GM18505 (cell line): Measurements from ENCODE around the gene RNF182.
"Not testable (repeated sequence)": the region's sequence is repeated elsewhere in the genome, so short reads cannot be mapped to it uniquely, and the experiment has no call there.

Experiments used
- ATAC-seq: cut with Tn5 transposase; IDR thresholded peaks from one replicate; pipeline ENCODE4 v1.9.1; 2021; ENCODE audit not compliant: unreplicated experiment
- POLR2A ChIP-seq: IDR thresholded peaks from 4 replicates; pipeline ENCODE4 v1.6.1; 2011; ENCODE audit warnings: borderline replicate concordance; ENCODE audit not compliant: insufficient read depth, insufficient read length; ENCODE audit errors: extremely low read depth

Gene RNF182

GRCh38 chr6:13924146-13924948 lies 405 bp upstream of the RNF182 start:
- no peak for TF ChIP-seq POLR2A
- ATAC-seq: no peak

- ATAC-seq: no peak
Measured at GRCh38 chr6:13926378-13926777, 1.6 kb downstream of the RNF182 start.

GRCh38 chr6:13927203-13927602 lies 2.5 kb downstream of the RNF182 start:
- no peak for TF ChIP-seq POLR2A
- no peak for ATAC-seq

More at GRCh38 chr6:13926378-13926777, 1.6 kb downstream of the RNF182 start:
- no peak for TF ChIP-seq POLR2A

- TF ChIP-seq POLR2A: no peak
- ATAC-seq: no peak
Measured at GRCh38 chr6:13929196-13929595, 4.4 kb downstream of the RNF182 start.

DNA sequence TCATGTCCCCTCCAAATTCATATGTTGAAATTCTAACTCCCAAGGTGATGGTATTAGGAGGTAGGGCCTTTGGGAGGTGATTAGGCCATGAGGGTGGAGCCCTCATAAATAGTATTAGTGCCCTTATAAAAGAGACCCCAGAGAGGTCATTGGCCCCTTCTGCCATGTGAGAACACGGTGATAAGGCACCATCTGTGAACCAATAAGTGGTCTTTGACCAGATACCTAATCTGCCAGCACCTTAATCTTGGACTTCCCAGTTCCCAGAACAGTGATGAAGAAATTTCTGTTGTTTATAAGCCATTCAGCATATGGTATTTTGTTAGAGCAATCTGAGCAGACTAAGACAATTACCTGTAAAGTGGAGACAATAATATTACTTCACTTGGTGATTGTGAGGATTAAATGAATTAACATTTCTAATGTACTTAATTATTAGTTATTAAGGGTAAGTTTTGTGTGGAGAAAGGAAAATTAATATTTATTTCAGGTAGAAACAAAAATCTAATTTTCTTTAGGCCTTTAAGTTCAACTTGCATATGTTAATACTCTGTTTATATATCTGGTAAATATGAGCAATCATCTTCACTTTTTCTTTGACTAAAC lies 7.1 kb downstream of the RNF182 start:
- no peak for ATAC-seq
- no peak for TF ChIP-seq POLR2A

GRCh38 chr6:13932785-13933184 lies 8.0 kb downstream of the RNF182 start:
- ATAC-seq: no peak

DNA sequence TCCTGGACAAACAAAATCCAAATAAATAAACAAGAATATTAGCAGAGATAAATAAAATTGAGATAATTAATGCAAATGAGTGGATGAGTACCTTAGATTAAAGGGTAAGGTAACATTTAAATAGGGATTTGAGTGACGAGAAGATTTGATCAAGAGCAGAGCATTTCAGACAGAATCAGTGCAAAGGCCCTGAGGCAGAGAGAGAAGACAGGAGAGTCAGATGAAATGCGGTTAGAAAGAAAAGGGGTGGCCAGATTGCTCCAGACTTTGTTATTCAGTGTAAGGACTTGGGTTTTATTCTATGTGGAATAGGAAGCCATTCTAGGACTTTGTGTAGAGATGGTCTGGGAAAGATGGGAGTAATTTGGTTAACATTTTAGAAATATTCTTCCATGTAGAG lies 10.0 kb downstream of the RNF182 start:
- TF ChIP-seq POLR2A: no peak
- ATAC-seq: no peak

More at GRCh38 chr6:13932785-13933184, 8.0 kb downstream of the RNF182 start:
- TF ChIP-seq POLR2A: no peak

DNA sequence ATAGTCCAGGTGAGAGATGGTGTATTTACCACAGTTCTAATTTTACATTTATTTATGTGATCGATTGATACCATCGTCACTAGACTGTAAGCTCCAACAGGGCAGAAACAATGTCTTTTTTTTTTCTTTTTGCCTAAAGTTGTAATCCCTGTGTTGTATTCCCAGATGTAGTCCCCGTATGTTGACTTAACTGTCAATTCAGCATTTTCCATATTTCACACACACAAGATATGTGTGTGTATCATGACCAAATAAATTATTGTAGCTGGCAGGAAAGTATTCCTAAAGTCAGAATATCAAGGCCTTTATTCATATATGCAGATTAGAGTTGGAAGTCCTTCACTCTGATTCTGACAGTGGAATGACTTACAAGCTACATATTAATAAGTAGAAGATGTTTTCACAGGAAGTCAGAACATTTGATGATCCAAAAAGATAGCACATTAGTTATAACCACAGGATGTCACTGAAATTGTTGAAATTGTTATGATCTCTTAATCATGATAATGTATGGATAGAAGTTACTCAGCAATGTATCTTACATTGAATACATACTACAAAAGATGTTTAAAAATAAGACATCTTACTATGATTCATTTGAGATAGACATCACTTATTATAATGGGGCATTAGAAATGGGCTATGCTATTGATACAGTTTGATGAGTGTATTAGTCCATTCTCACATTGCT lies 10.6 kb downstream of the RNF182 start:
- no peak for ATAC-seq
- TF ChIP-seq POLR2A: no peak

DNA sequence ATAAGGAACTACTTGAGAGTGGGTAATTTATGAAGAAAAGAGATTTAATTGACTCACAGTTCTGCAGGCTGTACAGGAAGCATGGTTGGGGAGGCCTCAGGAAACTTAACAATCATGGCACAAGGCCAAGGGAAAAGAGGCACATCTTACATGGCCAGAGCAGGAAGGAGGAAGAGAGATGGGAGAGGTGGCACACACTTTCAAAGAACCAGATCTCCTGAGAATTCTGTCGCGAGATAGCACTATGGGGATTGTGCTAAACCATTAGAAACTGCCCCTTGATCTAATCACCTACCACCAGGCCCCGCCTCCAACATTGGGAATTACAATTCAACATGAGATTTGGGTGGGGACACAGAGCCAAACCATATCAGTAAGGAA lies 11.1 kb downstream of the RNF182 start:
- not testable (repeated sequence) for ATAC-seq

- no peak for ATAC-seq
- TF ChIP-seq POLR2A: no peak
Measured at GRCh38 chr6:13941902-13942301, 17.1 kb downstream of the RNF182 start.

DNA sequence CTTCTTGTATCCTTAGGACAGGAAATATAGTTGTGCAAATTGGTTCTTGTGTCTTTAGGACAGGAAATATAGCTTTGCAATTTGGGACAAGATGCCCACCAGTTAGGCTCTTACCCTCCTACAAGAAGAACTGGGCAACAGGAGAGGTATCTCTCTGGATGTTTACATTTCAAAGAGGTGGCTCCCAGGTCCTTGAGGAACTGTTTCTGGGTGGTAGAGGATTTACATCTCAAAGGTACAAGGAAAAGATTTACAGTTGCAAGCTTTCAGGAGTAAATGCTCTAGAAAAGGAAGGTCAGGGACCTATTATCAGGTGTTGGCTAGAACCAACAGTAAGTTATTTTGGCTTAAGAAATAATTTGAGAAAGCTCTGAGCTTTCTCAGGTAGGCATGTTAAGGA lies 19.2 kb downstream of the RNF182 start:
- ATAC-seq: no peak
- TF ChIP-seq POLR2A: no peak

GRCh38 chr6:13946506-13946905 lies 21.8 kb downstream of the RNF182 start:
- ATAC-seq: no peak
- no peak for TF ChIP-seq POLR2A

DNA sequence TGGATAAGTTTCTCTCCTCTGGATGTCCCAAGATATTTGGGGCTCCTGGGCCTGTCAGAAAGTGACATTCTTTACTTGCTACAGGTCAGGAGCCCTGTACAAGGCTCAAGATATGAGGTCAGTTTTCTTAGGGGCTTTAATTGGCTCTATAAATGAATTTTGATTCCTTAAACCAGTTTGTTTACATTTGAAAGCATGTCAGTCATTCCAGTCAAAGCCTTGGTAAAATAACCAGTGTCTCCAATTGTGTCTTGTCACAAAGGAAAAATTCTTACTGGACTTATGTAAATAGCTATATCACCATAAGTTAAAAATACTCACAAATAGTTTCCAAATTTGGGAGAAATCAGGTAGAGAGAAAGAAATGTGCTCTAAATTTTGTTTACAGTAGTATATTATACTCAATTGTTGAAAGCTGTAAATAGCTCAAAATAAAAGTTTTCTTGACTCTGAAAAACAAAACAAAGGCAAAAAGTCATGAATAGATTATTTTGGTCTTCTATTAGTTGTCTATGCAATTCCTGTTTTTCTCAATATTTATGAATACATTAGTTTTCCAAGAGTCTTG lies 22.9 kb downstream of the RNF182 start:
- no peak for TF ChIP-seq POLR2A
- ATAC-seq: no peak

- ATAC-seq: no peak
- no peak for TF ChIP-seq POLR2A
Measured at GRCh38 chr6:13952101-13952500, 27.3 kb downstream of the RNF182 start.

- TF ChIP-seq POLR2A: no peak
- ATAC-seq: no peak
Measured at GRCh38 chr6:13953061-13953705, 28.4 kb downstream of the RNF182 start.
